Activated CD4-positive, alpha-beta T cell treated with anti-CD3 and anti-CD28 coated beads, Interleukin-2, amount 10 ng/mL, durations not matched to agents 7 days and 5 days (primary cell): ENCODE measurements around the gene HSPH1. TPM values are rescaled to one million over a fixed set of nuclear protein-coding genes. Genes with fewer than 3 reads are reported as not detected.
"Not testable (repeated sequence)": the region's sequence is repeated elsewhere in the genome, so short reads cannot be mapped to it uniquely, and the experiment has no call there.

Experiments used
- CTCF ChIA-PET: fragments of 350-600 bp; sonication (Branson Sonifier 250); formaldehyde crosslinking; loops from one replicate; lab custom pipeline; 2021; ENCODE audit warnings: antibody characterized with exemption; lab: Charles Lee
- POLR2A ChIA-PET: fragments of 350-600 bp; sonication (Branson Sonifier 250); formaldehyde crosslinking; loops from one replicate; lab custom pipeline; 2021; ENCODE audit warnings: antibody characterized with exemption; lab: Charles Lee
- DNase-seq: peaks from one replicate; pipeline ENCODE4 v3.0.0-alpha.2; 2020
- H3K27ac Mint-ChIP-seq: one replicate; pipeline ENCODE4 v1.8.0; 2021; ENCODE audit warnings: mild to moderate bottlenecking, moderate library complexity, mixed read lengths
- H3K27me3 Mint-ChIP-seq: one replicate; pipeline ENCODE4 v1.8.0; 2021; ENCODE audit warnings: mixed read lengths
- H3K36me3 Mint-ChIP-seq: one replicate; pipeline ENCODE4 v1.8.0; 2021; ENCODE audit warnings: low read depth, mixed read lengths
- H3K4me1 Mint-ChIP-seq: one replicate; pipeline ENCODE4 v1.8.0; 2021; ENCODE audit warnings: mixed read lengths
- H3K4me3 Mint-ChIP-seq: one replicate; pipeline ENCODE4 v1.8.0; 2021; ENCODE audit warnings: mild to moderate bottlenecking, moderate library complexity, mixed read lengths
- H3K9me3 Mint-ChIP-seq: one replicate; pipeline ENCODE4 v1.8.0; 2021; ENCODE audit warnings: mixed read lengths
- total RNA-seq, 2 experiments: library from RNA; stranded (reverse); gene quantifications; one replicate each; pipeline ENCODE4 v1.2.3, GENCODE V29; 2021

HSPH1 gene
- total RNA-seq, 2 experiments from 2014 or later, result 122 to 127 TPM

DNA sequence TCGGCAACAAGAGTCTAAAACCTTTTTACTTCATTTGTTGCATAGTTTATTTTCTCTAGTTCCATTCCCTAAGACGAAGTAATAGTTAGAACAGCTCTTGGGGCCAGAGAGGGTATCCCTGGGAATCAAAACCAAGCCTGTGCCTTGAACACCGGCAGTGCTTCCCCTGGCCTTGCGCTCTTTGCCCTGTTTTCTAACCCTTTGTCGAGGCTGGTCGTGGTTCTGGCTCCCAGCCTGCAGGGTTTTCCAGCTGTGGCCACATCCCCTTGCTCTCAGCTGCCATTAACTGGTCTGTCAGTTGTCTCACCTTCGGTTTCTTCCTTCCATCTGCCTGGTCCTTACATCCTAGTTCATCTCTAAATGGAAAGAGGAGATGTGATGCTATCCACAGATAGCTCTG lies 61.0 kb downstream of the HSPH1 start:
- CTCF ChIA-PET, result interaction anchor here (1.2 to 1.5 kb wide), 2 partner anchors 10 to 15 kb away, joined by 3 read pairs; no protein-coding TSS in a partner anchor
- no peak overlapping the region for H3K27ac Mint-ChIP-seq

DNA sequence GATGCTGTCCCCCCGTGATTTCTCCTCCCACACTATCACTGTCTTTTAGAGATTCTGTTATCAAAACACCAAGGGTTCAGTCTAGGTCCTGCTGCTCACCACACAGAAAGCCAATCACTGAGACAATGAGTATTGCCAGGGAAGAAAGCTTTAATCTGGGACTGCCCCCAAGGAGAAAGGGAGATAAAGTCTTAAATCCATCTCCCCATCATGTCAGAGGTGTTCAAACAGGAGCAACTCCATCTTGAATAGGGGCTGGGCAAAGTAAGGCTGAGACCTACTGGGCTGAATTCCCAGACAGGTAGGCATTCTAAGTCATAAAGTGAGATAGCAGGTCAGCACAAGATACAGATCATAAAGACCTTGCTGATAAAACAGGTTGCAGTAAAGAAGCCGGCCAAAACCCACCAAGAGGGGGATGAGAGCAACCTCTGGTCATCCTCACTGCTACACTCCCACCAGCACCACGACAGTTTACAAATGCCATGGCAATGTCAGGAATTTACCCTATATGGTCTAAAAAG lies 63.7 kb downstream of the HSPH1 start:
- H3K9me3 Mint-ChIP-seq, H3K4me1 Mint-ChIP-seq, DNase-seq, H3K27ac Mint-ChIP-seq, H3K36me3 Mint-ChIP-seq, H3K4me3 Mint-ChIP-seq: not testable (repeated sequence)
- ChIA-PET CTCF (interaction anchor here (1.2 to 1.3 kb wide), 2 partner anchors 12 to 15 kb away, joined by 3 to 4 read pairs; no protein-coding TSS in a partner anchor), POLR2A (interaction anchor here (0.7 kb wide), 1 partner anchor 42 kb away, joined by 3 read pairs; no protein-coding TSS in a partner anchor)
- H3K27me3 Mint-ChIP-seq, result peaks cover 53% of the 10 kb centered on the region

More for the DNA sequence above, 61.0 kb downstream of the HSPH1 start:
- H3K9me3 Mint-ChIP-seq, result no peaks in the 10 kb centered on the region
- no peak overlapping the region for H3K4me3 Mint-ChIP-seq
- peaks cover 59% of the 10 kb centered on the region for H3K27me3 Mint-ChIP-seq
- H3K36me3 Mint-ChIP-seq, result no peaks in the 10 kb centered on the region
- no peak for DNase-seq
- POLR2A ChIA-PET, result no interaction called here
- H3K4me1 Mint-ChIP-seq, result no peaks in the 10 kb centered on the region

DNA sequence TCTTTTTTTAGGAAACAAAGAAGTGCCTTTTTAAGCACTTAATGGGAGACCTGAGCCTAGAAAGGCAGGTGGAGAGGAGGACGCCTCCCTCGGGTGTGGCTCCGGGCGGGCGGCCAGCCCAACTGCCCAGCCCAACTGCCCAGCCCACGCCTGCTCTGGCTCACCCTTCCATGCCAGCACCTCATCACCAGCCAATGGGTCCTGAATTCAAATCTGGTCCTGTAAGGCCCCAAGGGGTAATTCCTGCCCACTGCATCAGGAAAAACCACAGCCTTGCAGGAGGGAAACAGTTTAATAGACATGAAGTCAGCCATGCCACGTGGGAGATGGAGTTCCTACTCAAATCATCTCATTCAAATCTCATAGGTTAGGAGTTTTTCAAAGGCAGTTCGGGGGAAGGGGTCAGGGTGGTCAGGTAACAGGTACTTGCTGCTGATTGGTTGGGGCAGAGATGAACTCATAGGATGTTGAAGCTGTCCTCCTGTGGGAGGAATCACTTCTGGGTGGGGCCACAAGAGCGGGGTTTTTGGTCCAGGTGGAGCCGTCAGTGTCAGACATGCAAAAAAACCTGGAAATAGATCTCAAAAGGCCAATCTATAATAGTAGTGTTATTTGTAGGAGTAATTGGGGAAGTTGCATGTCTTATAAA lies 64.9 kb downstream of the HSPH1 start:
- Mint-ChIP-seq H3K27me3 (peaks cover 41% of the 10 kb centered on the region), H3K27ac (no peak overlapping the region), H3K4me3 (no peak overlapping the region), H3K36me3 (no peaks in the 10 kb centered on the region), H3K9me3 (no peaks in the 10 kb centered on the region), H3K4me1 (no peaks in the 10 kb centered on the region)
- ChIA-PET CTCF (interaction anchor here (1.2 to 1.3 kb wide), 2 partner anchors 14 kb away, joined by 3 to 4 read pairs; no protein-coding TSS in a partner anchor), POLR2A (interaction anchor here (0.7 kb wide), 1 partner anchor 41 kb away, joined by 3 read pairs; no protein-coding TSS in a partner anchor)
- DNase-seq, result no peak

DNA sequence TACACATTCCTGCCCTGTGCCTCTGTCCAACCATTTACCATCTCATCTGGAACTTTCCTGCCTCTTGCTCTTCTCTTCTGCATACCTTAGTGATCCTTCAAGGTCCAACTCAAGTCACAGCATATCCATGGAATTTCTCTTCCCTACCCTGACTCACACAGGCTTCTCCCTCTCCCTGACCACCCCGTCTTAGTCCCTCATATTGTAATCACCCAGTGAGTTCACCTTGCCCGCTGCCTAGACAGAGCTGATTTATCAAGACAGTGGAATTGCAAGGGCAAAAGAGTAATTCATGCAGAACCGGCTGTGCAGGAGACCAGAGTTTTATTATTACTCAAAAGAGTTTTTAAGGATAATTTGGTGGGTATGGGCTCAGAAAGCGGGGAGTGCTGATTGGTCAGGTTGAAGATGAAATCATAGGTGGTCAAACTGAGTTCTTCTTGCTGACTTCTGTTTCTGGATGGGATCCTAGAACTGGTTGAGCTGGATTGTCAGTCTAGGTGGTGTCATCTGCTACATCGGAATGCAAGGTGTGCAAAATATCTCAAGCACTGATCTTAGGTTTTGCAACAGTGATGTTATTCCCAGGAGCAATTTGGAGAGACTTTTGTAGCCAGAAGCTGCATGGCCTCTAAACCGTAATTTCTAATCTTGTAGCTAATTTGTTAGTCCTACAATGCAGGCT lies 67.2 kb downstream of the HSPH1 start:
- Mint-ChIP-seq H3K4me1 (peaks cover 3% of the 10 kb centered on the region), H3K4me3 (no peak overlapping the region), H3K27ac (no peak overlapping the region), H3K9me3 (no peaks in the 10 kb centered on the region), H3K27me3 (peaks cover 19% of the 10 kb centered on the region), H3K36me3 (no peaks in the 10 kb centered on the region)
- CTCF ChIA-PET, result interaction anchor here (1.3 kb wide), 1 partner anchor 16 kb away, joined by 11 read pairs; no protein-coding TSS in a partner anchor
- POLR2A ChIA-PET, result no interaction called here
- DNase-seq, result no peak

DNA sequence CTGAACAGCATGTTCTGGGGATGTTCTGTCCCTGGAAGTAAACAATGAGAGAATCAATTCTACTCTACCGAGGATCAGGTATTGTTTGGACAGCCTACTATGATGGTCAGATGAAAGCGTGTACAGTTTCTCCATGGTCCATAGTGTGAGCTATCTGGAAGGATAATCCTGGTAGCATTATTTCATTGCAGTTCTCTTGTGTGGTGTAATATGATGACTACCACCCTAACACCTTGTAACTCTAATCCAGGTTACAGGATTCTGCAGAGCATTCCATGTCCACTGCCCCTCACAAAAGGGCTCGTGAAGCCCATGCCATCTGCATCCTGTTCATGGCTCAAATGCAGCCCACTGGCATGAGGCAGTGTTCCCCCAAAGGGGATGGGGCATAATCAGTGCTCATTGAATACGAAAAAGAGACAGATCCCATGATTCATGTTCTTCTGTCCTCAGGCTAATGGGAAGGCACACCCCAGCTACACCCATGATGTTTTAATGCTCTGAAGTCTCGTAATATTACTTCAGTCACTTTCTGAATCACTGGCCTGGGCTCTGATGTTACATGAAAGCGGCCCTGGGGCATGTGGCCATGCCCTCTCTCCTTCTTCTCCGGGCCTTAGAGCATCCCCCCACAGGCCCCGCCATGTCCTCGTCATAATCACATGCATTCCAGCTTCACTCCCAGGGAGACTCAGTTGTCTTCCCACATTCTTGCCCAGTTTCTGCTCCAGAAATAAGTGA lies 68.4 kb downstream of the HSPH1 start:
- H3K27ac Mint-ChIP-seq, result no peak overlapping the region
- ChIA-PET POLR2A (no interaction called here), CTCF (no interaction called here)
- no peak for DNase-seq
- peaks cover 3% of the 10 kb centered on the region for H3K4me1 Mint-ChIP-seq
- H3K27me3 Mint-ChIP-seq, result peaks cover 15% of the 10 kb centered on the region
- H3K36me3 Mint-ChIP-seq, result no peaks in the 10 kb centered on the region
- no peaks in the 10 kb centered on the region for H3K9me3 Mint-ChIP-seq
- no peak overlapping the region for H3K4me3 Mint-ChIP-seq

DNA sequence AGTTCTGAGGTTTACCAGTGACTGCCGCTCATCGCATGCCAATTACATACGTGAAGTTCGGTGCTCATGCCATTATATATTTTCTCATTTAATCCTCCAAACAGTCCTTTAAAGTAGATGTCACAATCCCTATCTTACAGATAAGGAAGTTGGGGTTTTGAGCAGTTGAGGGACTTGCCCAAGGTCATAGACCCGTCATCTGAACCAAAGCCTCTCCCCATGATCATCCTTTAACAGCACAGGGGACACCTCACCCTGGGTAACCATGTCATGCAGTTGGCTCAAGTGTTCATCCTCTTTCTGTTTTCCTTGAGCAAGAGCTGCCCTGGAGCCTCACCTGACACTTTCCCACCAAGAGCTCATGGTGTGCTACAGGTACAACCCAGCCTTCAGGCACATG lies 69.1 kb downstream of the HSPH1 start:
- POLR2A ChIA-PET, result no interaction called here

DNA sequence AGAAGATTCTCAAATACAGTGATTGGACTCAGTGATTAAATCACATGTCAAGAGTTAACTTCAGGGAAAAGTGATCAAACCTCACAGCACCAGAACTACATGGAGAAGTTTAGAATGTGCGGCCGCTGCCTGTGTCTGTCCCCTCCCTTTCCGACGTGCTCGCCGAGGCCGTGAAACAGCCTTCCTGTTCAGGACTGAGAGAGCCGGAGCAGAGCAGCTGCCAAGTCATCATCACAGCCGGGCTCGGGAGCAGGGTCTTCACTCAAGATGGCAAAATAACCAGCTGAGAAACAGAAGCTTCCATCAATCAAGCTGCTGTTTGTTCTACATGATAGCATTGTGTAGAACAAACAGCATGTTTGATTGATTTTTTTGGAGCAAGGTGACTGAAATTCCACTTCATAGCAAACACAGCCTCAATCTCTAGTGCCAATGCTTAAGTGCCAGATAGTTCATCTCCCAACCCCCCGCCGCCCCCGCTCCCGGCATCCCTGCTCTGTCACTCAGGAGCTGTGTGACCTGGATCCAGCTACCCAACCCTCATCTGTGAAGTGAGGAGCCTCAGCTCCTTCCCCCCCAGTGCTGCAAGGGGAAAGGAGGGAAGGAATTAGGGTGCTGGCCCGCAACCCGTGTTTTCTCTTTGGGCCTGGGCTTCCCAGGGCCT lies 70.6 kb downstream of the HSPH1 start:
- Mint-ChIP-seq H3K4me3 (no peak overlapping the region), H3K4me1 (peaks cover 3% of the 10 kb centered on the region), H3K9me3 (no peaks in the 10 kb centered on the region), H3K27me3 (peaks cover 13% of the 10 kb centered on the region), H3K36me3 (no peaks in the 10 kb centered on the region), H3K27ac (no peak overlapping the region)
- no peak for DNase-seq
- ChIA-PET POLR2A (no interaction called here), CTCF (interaction anchor here (1.2 to 1.4 kb wide), 3 partner anchors 10 to 15 kb away, joined by 3 to 4 read pairs (median 3); no protein-coding TSS in a partner anchor)

More for the DNA sequence above, 69.1 kb downstream of the HSPH1 start:
- H3K27ac Mint-ChIP-seq, result no peak overlapping the region
- CTCF ChIA-PET, result no interaction called here
- peaks cover 10% of the 10 kb centered on the region for H3K27me3 Mint-ChIP-seq
- no peaks in the 10 kb centered on the region for H3K36me3 Mint-ChIP-seq
- H3K4me3 Mint-ChIP-seq, result no peak overlapping the region
- no peak for DNase-seq
- peaks cover 3% of the 10 kb centered on the region for H3K4me1 Mint-ChIP-seq
- no peaks in the 10 kb centered on the region for H3K9me3 Mint-ChIP-seq

DNA sequence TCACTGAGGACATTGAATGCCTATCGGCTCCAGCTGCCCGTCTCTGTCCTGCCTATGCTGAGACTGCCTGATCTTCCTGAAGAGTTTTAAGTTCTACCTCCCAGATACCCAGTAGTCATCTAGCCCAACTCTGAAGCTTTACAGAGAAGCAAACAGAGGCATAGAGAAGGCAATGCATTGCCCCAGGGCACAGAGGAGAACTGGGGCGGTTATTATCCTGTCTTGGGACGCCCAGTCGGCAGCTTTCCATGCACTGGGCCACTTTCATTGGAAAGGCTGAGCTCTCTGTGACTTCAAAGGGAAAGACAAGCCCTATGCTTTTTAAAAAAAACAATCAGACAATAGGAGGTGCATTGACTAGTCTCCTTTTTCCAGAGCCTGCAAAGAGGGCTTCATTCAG lies 71.6 kb downstream of the HSPH1 start:
- Mint-ChIP-seq H3K36me3 (no peaks in the 10 kb centered on the region), H3K27ac (no peak overlapping the region), H3K27me3 (peaks cover 18% of the 10 kb centered on the region), H3K4me3 (no peak overlapping the region), H3K9me3 (no peaks in the 10 kb centered on the region), H3K4me1 (peaks cover 3% of the 10 kb centered on the region)
- POLR2A ChIA-PET, result no interaction called here
- no peak for DNase-seq
- CTCF ChIA-PET, result interaction anchor here (0.6 to 1.4 kb wide), 3 partner anchors 11 to 16 kb away, joined by 3 to 6 read pairs (median 4); no protein-coding TSS in a partner anchor

DNA sequence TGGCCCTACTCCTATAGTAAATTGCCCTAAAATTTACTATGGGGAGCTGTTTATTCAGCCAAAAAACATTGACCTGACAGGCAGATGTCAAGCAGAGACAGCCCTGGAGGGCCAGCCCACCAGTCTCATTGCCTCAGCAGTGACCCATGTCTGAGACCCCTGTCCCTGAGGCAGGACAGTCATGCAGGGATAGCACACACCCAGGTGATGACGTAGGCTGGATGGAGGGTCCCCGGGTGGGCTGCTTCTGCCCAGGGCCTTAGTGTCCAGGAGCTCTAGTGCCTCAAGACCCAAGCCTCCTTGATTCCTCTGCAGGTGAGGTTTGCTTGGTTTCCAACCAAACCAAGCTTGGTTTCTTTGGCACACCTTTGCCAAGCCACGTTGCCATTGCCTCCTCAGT lies 72.1 kb downstream of the HSPH1 start:
- Mint-ChIP-seq H3K27me3 (peaks cover 20% of the 10 kb centered on the region), H3K4me3 (no peak overlapping the region), H3K4me1 (peaks cover 3% of the 10 kb centered on the region), H3K27ac (no peak overlapping the region), H3K9me3 (no peaks in the 10 kb centered on the region), H3K36me3 (no peaks in the 10 kb centered on the region)
- DNase-seq, result no peak
- ChIA-PET POLR2A (interaction anchor here (0.6 kb wide), 1 partner anchor 127 kb away, joined by 3 read pairs; no protein-coding TSS in a partner anchor), CTCF (interaction anchor here (0.6 to 1.2 kb wide), 2 partner anchors 13 to 16 kb away, joined by 4 to 6 read pairs; no protein-coding TSS in a partner anchor)

DNA sequence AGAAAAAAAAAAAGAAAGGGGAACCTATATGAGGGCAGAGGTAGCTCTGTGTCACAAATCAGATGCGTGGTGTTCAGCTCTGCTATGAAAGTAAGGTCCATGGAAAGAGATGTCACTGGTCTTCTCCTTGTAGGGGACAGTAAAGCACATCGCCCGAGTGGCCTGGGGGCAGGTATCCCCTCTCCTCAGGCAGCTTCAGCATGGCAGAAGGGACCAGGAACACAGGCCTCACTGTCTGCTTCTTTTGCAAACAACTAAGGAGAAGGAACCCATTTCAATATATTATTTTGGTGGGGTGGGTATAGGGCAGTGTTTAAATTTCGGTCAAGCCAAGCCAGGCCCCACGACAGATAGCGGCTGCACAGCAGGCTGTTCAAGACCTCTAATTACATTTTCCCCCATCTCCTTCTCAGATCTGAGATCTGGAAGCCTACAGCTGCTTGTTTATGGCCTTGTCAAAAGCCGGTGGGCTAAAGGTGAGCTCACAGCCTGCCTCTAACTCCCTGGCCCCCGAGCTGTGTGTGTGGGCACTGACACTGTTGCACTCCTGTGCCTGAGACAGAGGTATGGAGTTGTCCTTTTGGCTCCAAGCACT lies 72.8 kb downstream of the HSPH1 start:
- no peak for DNase-seq
- H3K4me3 Mint-ChIP-seq, result no peak overlapping the region
- ChIA-PET CTCF (no interaction called here), POLR2A (interaction anchor here (0.6 kb wide), 1 partner anchor 126 kb away, joined by 3 read pairs; no protein-coding TSS in a partner anchor)
- peaks cover 24% of the 10 kb centered on the region for H3K27me3 Mint-ChIP-seq
- no peak overlapping the region for H3K27ac Mint-ChIP-seq
- no peaks in the 10 kb centered on the region for H3K36me3 Mint-ChIP-seq
- H3K4me1 Mint-ChIP-seq, result peaks cover 3% of the 10 kb centered on the region
- no peaks in the 10 kb centered on the region for H3K9me3 Mint-ChIP-seq
